ENCODE data around the gene CDC23.
"Not testable (repeated sequence)": the region's sequence is repeated elsewhere in the genome, so short reads cannot be mapped to it uniquely, and the experiment has no call there.

Gene CDC23

DNA sequence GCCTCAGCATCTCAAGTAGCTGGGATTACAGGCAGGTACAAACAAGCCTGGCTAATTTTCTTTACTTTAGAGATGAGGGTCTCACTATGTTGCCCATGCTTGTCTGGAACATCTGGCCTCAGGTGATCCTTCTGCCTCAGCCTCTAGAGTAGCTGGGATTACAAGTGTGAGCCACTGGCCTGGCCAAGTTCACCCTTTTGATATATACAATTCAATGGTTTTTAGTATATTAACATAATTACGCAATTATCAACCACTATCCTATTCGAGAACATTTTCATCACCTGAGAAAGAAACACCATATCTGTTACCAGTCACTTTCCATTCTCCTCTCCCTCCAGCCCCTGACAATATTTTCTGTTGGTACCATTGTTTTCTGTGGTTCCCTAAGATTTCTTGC is 3.7 kb upstream of the CDC23 start:
- DNase-seq (ENCODE audit: low read depth), result no peak

DNA sequence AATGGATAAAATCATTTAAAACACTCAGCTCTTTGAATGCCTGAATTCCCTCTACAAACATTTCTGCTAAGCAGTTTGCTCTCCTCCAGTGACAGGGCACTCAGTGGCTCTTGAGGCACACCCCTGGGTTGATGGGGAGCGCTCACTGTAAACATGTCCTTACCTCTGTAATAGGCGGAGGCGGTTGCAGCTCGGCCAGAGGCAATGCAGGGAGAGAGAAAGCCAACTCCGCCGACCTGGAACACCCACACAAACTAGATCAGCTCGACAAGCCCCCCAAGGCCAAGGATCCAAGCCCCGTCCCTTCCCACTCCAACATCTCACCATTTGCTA is 329 bp downstream of the CDC23 start:
- no peak for DNase-seq (ENCODE audit: low read depth)

DNA sequence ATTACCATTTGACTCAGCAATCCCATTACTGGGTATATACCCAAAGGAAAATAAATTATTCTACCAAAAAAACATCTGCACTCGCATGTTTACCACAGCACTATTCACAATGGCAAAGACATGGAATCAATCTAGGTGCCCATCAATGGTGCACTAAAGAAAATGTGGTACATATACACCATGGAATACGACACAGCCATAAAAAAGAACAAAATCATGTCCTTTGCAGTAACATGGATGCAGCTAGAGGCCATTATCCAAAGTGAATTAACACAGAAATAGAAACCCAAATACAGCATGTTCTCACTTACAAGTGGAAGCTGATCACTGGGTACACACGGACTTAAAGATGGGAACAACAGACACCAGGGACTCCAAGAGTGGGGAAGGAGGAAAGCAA is 2.1 kb downstream of the CDC23 start:
- no peak for DNase-seq (ENCODE audit: low read depth)

DNA sequence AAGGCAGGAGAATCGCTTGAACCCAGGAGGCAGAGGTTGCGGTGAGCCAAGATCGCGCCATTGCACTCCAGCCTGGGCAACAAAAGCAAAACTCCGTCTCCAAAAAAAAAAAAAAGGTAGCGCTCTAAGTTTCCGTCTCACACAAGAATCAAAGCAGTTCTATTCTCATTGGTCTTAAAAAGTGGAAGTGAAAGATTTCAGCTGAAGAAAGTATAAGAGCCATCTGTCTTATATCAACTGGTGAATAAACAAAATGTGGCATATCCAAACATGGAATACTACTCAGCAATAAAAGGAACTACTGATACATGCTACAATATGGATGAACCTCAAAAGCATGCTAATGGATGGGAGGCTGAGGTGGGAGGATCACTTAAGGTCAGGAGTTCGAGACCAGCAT is 19.3 kb downstream of the CDC23 start:
- DNase-seq (ENCODE audit: low read depth), result not testable (repeated sequence)

DNA sequence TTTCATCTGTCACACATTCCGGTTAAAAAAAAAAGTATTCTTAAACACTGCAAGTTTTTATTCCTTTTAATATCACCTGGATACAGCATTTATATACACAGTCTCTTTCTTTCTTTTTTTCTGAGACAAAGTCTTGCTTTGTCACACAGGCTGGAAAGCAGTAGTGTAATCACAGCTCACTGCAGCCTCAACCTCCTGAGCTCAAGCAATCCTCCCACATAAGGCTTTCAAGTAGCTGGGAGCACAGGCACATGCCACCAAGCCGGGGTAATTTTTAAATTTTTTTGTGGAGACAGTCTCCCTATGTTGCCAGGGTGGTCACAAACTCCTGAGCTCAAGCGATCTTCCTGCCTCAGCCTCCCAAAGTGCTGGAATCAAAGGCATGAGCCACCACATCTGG is 20.3 kb downstream of the CDC23 start:
- DNase-seq (ENCODE audit: low read depth), result no peak

GRCh38 chr5:138188626-138189025 is 24.5 kb downstream of the CDC23 start:
- DNase-seq (ENCODE audit: low read depth), result no peak

GRCh38 chr5:138186002-138186447 is 27.1 kb downstream of the CDC23 start:
- DNase-seq (ENCODE audit: low read depth), result no peak

DNA sequence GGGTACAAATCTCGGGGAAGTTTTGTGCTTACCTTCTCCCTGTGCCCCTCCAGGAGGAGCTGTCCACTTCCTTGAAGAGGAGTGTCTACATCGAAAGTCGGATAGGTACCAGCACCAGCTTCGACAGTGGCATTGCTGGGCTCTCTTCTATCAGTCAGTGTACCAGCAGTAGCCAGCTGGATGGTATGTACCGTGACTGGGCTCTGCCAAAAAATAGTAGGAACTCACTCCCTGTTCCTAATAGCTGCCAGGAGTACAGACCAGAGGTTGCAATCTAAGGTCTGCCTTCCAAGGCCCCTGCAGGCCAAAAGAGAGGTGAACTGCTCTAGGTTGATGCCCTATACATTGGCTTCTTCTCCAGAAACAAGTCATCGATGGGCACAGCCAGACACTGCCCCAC is 30.3 kb downstream of the CDC23 start:
- DNase-seq (ENCODE audit: low read depth), result no peak

- DNase-seq (ENCODE audit: low read depth), result no peak
Observed at GRCh38 chr5:138180841-138181240, 32.3 kb downstream of the CDC23 start.

DNA sequence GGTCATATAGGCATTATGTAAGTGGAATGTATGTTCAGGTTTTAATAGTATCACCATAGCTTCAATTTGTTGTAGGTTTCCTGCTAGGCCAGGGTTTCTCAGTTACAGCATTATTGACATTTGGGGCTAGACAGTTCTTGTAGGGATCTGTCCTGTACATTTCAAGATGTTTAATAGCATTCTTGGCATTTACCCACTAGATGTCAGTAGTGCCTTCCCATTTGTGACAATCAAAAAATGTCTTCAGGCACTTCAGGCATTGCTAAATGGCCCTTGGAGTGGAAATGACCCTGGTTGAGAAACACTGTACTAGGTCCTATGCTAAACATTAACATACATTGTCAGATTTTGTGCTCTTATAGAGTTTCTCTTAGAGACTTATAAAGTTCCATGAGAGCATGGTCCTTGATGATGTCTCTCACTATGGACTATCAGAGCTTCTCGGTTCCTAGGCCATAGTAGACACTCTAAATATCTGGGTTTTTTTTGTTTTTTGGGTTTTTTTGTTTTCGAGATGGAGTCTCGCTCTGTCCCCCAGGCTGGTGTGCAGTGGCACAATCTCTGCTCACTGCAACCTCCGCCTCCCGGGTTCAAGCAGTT is 32.8 kb downstream of the CDC23 start:
- DNase-seq (ENCODE audit: low read depth), result peak; percentile 78

GRCh38 chr5:138179277-138179857 is 33.8 kb downstream of the CDC23 start:
- peak; percentile 11 for DNase-seq (ENCODE audit: low read depth)

GRCh38 chr5:138178516-138179276 is 34.4 kb downstream of the CDC23 start, which contains the start of the genes BRD8 and KIF20A:
BRD8 (minus strand) TSS chr5:138178630; CDS start chr5:138178614, 16 bp downstream.
KIF20A (plus strand) TSS chr5:138179112; CDS start chr5:138179681, 569 bp downstream.
- DNase-seq (ENCODE audit: low read depth), result peak; percentile 98

DNA sequence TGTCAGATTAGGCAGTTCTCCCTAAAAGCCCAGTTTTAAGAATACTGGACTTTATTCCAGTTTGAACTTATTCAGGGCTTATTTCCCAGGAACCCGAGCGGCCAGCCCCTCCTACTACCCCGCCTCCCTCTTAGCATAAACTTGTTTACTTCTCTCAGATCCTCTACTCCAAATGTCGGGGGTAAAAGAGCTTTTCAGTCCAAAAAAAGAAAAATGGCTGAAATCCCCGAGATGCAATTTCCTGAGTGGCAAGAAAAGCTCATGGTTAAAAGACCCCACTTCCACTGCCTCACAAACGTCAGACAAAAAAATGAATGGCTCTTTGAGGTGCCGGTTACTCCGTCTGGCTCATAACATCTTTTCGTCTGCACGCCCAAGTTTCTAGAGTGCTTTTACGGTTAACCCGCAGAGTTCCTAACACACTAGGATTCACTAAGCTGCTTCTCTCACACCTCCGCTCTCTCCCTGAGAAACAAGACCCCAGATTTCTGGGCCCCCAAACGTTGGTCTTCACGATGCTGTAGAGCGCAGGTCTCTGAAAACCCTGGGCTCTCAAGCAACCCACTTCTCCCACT is 35.1 kb downstream of the CDC23 start:
- DNase-seq (ENCODE audit: low read depth), result peak; percentile 39

GRCh38 chr5:138170299-138170698 is 42.8 kb downstream of the CDC23 start:
- DNase-seq (ENCODE audit: low read depth), result no peak

- no peak for DNase-seq (ENCODE audit: low read depth)
Observed at GRCh38 chr5:138169124-138169523, 44.0 kb downstream of the CDC23 start.

DNA sequence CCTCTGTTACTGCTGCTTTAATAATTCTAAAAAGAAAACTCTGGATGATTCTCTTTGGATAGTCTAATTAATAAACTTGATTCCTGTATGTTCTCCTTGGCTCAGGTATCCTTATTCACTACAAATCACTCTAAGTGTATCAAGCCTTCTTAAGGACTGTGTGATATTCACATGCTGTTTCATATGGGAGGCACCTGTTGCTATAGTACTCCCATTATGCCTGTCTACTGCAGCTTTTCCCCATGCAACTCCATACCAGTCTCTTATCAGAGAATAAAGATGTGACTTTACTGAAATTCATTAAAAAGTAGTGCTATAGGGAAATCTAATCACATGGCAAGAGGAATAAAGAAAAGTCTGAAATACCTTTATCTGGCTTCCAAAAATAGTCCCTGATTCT is 49.4 kb downstream of the CDC23 start:
- DNase-seq (ENCODE audit: low read depth), result no peak

DNA sequence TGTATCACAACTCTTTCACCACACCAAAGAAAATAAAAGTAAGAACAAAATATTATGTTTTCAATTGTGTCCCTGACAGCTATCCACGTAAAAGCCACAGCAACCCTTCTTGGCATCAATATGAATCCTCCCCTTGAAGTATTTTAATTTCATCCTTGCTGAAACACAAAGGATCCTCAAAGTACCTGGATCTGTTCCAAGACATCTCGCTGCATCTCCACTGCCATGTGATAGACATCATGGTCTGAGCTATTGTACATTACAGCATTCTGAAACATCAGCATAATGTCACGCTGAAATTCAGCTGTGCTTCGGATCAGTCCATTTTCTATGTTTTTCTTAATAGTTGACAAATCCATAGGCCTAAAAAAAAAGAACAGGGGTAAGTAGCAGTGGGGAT is 52.4 kb downstream of the CDC23 start:
- DNase-seq (ENCODE audit: low read depth), result no peak

DNA sequence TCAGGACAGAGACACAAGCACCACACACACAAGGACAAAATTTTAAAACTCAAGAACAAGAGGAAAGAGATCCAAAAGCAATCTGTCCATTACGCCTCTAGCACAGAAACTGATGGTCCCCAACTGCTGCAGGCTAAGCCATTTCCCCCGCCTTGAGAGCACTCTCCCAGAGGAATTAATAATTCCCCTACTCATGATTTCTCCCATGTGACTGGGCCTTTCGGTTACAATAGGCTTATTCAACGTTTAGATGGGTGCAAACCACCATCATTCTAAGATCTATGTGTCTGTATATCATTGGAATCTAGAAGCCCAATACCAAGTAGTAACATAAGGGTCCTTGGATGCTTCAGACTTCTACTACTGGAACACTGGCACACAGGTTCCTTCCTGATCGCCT is 53.5 kb downstream of the CDC23 start:
- no peak for DNase-seq (ENCODE audit: low read depth)

- no peak for DNase-seq (ENCODE audit: low read depth)
Observed at GRCh38 chr5:138157626-138158025, 55.5 kb downstream of the CDC23 start.

DNA sequence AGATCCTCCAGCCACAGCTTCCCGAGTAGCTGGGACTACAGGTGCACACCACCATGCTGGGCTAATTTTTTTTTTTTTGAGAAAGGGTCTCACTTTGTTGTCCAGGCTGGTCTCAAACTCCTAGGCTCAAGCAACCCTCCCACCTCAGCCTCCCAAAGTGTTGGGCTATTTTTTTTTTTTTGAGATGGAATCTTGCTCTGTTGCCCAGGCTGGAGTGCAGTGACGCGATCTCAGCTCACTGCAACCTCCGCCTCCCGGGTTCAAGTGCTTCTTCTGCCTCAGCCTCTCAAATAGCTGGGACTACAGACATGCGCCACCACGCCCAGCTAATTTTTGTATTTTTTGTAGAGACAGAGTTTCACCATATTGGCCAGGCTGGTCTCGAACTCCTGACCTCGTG is 57.1 kb downstream of the CDC23 start:
- DNase-seq (ENCODE audit: low read depth), result not testable (repeated sequence)

GRCh38 chr5:138149530-138149929 is 63.6 kb downstream of the CDC23 start:
- peak; percentile 52 for DNase-seq (ENCODE audit: low read depth)

DNA sequence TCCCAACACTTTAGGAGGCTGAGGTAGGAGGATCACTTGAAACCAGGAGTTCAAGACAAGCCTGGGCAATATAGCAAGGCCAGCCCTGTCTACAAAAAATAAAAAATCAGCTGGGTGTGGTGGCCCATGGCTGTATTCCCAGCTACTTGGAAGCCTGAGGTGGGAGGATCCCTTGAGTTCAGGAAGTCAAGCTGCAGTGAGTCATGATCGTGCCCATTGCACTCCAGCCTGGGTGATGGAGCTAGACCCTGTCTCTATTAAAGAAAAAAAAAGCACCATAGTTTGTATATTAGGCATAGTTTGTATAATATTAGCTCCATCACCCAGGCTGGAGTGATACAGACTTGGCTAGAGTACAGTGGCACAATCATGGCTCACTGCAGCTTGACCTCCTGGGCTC is 64.3 kb downstream of the CDC23 start:
- DNase-seq (ENCODE audit: low read depth), result peak; percentile 83

DNA sequence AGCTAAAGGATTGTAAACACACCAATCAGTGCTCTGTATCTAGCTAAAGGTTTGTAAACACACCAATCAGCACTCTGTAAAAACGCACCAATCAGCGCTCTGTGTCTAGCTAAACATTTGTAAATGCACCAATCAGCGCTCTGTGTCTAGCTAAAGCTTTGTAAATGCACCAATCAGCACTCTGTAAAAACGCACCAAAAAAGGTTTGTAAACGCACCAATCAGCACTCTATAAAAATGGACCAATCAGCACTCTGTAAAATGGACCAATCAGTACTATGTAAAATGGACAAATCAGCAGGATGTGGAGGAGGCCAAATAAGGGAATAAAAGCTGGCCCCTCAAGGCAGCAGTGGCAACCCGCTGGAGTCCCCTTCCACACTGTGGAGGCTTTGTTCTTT is 69.5 kb downstream of the CDC23 start:
- DNase-seq (ENCODE audit: low read depth), result not testable (repeated sequence)
